Brain microvascular endothelial cell (primary cell): ENCODE measurements around the gene ERBB4.

ENCODE experiments used
- DNase-seq: peaks from one replicate; pipeline ENCODE4 v3.0.0-alpha.2; 2020
- H3K27ac ChIP-seq: fragments of 250-450 bp; sonication (Bioruptor Pico); 2 replicates; pipeline ENCODE4 v1.5.1; 2020; ENCODE audit warnings: mild to moderate bottlenecking, moderate library complexity
- H3K27me3 ChIP-seq: fragments of 250-450 bp; sonication (Bioruptor Pico); replicated peaks from 2 replicates; pipeline ENCODE4 v1.5.1; 2020; ENCODE audit warnings: mild to moderate bottlenecking
- H3K36me3 ChIP-seq: fragments of 250-450 bp; sonication (Bioruptor Pico); replicated peaks from 2 replicates; pipeline ENCODE4 v1.5.1; 2020; ENCODE audit warnings: mild to moderate bottlenecking
- H3K4me3 ChIP-seq: 2 replicates; pipeline ENCODE4 v1.5.1; 2011; ENCODE audit warnings: low read depth, mild to moderate bottlenecking, control low read depth, low read length, moderate library complexity
- in situ Hi-C: cut with HindIII; loops from 2 replicates; pipeline ENCODE4 v1.10.0; 2017; ENCODE audit warnings: low sequenced_read_pairs, low pct_ligation_motif_present
- TF ChIP-seq, protein P1 (sequence below): IDR thresholded peaks from 2 replicates; pipeline ENCODE4 v1.5.1; 2011; ENCODE audit warnings: low read depth, mild to moderate bottlenecking, moderate library complexity, low read length, control low read depth, inconsistent platforms; ENCODE audit errors: missing control alignments

The ERBB4 gene

DNA sequence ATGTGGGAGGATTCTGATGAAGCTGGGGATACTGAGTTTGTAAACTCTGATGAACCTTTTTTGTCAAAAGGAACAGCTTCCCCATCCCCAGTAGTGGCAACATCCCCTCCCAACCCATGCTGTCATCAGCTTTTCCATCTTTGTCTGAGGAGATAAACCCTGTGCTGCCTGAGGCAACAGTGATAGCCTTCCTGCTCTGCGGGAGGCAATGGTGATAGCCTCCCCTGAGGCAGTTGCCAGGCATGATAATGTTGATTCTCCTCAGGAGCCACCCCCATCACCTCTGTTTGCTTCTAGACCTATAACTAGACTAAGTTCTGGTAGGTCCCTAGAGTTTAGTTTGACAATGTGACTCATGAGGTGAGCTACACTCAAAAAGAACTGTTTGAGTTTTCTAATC lies 97.5 kb downstream of the ERBB4 start:
- Histone ChIP-seq H3K4me3 (no peak overlapping the region), H3K36me3 (no peaks in the 10 kb centered on the region), H3K27me3 (no peaks in the 10 kb centered on the region), H3K27ac (no peak overlapping the region)
- TF ChIP-seq, protein P1, sequence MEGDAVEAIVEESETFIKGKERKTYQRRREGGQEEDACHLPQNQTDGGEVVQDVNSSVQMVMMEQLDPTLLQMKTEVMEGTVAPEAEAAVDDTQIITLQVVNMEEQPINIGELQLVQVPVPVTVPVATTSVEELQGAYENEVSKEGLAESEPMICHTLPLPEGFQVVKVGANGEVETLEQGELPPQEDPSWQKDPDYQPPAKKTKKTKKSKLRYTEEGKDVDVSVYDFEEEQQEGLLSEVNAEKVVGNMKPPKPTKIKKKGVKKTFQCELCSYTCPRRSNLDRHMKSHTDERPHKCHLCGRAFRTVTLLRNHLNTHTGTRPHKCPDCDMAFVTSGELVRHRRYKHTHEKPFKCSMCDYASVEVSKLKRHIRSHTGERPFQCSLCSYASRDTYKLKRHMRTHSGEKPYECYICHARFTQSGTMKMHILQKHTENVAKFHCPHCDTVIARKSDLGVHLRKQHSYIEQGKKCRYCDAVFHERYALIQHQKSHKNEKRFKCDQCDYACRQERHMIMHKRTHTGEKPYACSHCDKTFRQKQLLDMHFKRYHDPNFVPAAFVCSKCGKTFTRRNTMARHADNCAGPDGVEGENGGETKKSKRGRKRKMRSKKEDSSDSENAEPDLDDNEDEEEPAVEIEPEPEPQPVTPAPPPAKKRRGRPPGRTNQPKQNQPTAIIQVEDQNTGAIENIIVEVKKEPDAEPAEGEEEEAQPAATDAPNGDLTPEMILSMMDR, result no peak
- no peak for DNase-seq
- in situ Hi-C loops, result no loop called here

DNA sequence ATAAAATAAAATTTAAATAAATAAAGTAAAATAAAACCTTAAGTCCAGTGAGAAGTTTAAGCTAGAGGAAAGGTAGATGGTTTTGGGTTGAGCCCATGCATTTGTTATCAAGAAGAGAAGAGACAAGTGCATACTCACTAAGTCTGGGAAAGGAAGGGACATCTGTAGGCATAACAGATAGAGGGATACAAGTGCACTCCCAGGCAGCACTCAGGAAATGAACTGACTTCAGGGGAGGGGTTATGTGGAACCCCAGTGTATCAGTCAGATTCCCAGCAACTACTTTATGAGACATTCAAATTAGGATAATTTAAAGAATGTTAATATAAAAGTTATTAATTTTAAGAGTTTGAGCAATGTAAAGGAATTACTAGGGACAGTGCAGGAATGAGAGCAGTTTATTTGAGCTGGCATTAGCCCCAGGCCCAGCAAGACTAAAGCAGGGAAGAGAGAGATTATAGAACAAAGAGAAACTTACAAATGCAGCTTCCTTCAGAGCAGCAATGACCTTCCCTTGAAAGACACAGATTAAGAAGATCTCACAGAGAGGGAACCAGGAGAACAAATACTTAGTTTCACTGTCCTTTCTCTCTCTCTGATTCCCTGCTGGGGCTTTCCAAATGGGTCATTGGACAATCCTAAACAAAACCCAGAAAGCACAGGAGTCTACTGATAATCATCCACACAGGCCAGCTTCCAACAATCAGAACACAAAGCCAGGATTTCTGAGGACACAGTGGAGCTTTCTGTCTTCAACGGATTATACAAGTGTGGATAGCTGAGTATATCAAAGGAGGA lies 109.7 kb downstream of the ERBB4 start:
- no peak overlapping the region for H3K27ac ChIP-seq
- TF ChIP-seq, protein P1, result no peak
- no peak for DNase-seq
- in situ Hi-C loops, result no loop called here
- H3K36me3 ChIP-seq, result no peaks in the 10 kb centered on the region
- H3K4me3 ChIP-seq, result no peak overlapping the region
- H3K27me3 ChIP-seq, result no peaks in the 10 kb centered on the region

DNA sequence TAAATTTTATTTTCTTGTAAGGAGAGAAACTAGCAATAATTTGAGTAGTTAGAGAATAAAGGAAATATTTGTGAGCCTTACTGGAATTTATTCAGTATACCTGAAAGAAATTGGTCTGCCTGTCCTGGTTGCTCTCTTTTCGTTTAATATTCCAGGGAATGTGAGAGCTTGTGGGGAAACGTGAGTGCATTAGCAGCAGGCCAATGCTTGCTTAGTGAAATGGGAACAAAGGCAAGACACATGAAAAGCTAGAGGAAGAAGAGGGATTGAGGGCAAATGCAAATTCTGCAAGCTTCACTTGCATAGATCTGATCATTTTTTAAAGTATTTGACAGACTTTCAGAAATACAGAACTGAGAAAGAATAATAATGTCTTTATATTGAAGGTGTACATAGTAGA lies 111.0 kb downstream of the ERBB4 start:
- Histone ChIP-seq H3K4me3 (no peak overlapping the region), H3K27ac (no peak overlapping the region), H3K36me3 (no peaks in the 10 kb centered on the region), H3K27me3 (no peaks in the 10 kb centered on the region)
- in situ Hi-C loops, result no loop called here
- DNase-seq, result no peak
- TF ChIP-seq, protein P1, result no peak

DNA sequence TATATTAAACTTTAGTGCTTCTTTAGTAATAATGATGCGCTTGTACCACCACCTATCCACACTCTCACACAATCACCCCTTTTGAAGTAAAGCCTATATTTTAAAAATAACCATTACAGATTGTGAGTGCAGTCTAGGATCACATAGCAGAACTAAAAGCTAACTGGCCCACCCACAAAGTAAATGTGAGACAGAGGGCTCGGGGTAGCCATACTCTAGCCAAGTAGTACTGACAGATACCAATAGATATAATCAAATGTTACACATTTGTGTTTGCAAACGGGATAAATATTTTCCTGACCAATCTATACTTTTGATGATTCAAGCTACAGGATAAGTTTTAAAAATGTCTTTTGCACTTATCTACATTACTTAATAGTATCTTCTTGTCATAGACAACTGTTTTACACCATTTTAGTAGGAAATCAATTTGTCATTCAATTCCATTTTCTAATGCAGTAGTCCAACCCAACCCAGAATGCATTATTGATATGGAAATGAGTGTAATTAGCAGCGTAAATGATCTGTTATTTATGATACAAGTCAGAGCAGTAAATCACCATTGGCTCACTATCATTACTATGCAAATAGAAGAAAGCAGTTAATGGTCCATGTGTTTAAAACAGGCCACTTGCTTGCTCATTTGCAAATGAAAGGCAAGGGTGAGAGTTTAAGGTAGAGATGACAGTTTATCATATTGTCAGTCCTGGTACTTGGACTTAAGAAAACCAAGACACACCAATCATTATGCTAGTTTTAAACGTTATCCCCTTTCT lies 111.8 kb downstream of the ERBB4 start:
- in situ Hi-C loops, result no loop called here
- H3K36me3 ChIP-seq, result no peaks in the 10 kb centered on the region
- no peaks in the 10 kb centered on the region for H3K27me3 ChIP-seq
- DNase-seq, result no peak
- TF ChIP-seq, protein P1, result no peak
- no peak overlapping the region for H3K27ac ChIP-seq
- H3K4me3 ChIP-seq, result no peak overlapping the region

DNA sequence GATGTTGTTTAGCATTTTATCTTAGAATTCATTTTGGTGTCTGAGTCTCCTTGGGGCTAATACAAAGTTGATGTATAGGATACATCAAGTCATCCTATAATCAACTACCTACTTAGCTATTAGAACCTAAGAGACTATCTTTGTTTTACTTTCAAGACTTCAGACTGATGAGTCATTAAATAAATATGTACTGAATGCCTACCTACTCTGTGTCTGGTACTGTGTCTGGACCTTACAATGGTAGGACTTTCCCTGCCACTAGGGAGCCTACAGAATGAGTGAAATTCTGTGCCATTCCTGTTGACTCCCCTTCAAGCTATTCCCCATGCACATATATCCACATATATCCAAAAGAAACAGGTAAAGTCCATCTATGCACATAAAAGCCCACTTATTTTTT lies 114.5 kb downstream of the ERBB4 start:
- Histone ChIP-seq H3K4me3 (no peak overlapping the region), H3K27me3 (no peaks in the 10 kb centered on the region), H3K27ac (no peak overlapping the region), H3K36me3 (no peaks in the 10 kb centered on the region)
- in situ Hi-C loops, result no loop called here
- no peak for DNase-seq
- TF ChIP-seq, protein P1, result no peak
